ENCODE measurements around the gene DDR2. TPM values are rescaled to one million over a fixed set of nuclear protein-coding genes. Genes with fewer than 3 reads are reported as not detected.

Gene DDR2
- total RNA-seq, 1 donor from 2014 or later, result 6.5 TPM

- peak; percentile 63 for DNase-seq
These were observed 2.6 kb upstream of the DDR2 start for GRCh38 chr1:162629651-162630050.

GRCh38 chr1:162631546-162632191 is 595 bp upstream of the DDR2 start:
- peak; percentile 20 for DNase-seq

GRCh38 chr1:162632698-162633080 is 425 bp downstream of the DDR2 start:
- DNase-seq, result peak; percentile 34

GRCh38 chr1:162633081-162633762 is 958 bp downstream of the DDR2 start:
- DNase-seq, result peak; percentile 37

- DNase-seq, result no peak
These were observed 3.2 kb downstream of the DDR2 start for GRCh38 chr1:162635418-162635817.

DNA sequence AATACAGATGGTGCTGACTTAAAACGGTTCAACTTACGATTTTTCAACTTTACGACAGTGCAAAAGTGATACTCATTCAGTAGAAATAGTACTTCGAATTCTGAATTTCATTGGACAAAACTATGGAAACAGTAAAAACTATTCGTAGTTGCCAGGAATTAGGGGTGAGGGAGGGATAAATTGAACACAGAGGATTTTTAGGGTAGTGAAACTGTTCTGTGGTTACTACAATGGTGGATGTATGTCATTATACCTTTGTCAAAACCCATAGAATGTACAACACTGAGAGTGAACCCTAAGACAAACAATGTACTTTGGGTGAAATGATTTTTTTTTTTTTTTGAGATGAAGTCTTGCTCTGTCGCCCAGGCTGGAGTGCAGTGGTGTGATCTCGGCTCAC is 7.5 kb downstream of the DDR2 start:
- DNase-seq, result no peak

- DNase-seq, result no peak
These were observed 8.8 kb downstream of the DDR2 start for GRCh38 chr1:162641114-162641513.

- DNase-seq, result no peak
These were observed 12.7 kb downstream of the DDR2 start for GRCh38 chr1:162644986-162645314.

DNA sequence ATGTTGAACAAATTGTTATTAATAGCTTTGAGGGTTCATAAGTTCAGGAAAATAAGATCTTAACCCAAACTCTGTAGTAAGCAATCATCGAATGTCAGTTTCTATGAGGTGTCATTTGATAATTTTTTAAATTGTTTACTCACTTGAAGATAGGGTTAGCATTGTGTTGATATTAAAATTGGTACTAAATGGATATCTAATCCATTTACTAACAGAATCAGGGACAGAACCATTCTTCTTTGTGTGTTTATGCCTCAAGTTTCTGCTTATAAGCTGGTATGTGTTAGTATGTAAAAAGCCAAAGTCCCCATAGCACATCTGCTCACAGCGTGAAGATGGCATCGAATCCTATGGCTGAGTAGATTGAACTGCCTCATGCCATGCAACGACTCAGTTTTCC is 13.4 kb downstream of the DDR2 start:
- no peak for DNase-seq

- DNase-seq, result no peak
These were observed 17.3 kb downstream of the DDR2 start for GRCh38 chr1:162649583-162649982.

DNA sequence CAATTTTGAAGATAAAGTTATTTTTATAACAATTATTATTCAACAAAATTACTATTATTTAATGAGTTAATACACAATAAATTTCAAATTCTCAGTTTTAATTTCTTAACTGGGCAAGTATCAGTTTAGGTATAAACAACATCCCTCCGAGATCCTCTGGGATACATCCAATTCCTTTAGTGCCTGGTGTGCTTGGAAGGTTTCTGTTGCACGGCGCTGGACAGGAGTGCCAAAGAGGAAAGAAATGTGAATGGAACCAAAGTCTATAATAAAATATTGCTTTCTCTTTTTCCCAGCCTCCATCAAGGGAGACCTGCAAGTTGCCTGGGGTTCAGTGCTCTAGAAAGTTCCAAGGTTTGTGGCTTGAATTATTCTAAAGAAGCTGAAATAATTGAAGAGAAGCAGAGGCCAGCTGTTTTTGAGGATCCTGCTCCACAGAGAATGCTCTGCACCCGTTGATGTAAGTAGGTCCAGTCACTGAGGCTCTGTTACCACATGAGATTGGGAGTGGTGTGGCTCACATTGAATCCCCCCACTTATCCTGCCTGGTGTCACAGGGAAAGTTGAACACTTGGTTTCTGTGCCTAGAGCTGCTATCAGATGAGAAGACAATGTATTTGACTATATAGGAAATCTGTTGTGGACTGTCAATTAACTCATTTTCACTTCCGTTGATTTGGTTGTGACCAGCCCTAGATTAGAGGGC is 22.8 kb downstream of the DDR2 start:
- no peak for DNase-seq

GRCh38 chr1:162656266-162656665 is 24.0 kb downstream of the DDR2 start:
- no peak for DNase-seq

DNA sequence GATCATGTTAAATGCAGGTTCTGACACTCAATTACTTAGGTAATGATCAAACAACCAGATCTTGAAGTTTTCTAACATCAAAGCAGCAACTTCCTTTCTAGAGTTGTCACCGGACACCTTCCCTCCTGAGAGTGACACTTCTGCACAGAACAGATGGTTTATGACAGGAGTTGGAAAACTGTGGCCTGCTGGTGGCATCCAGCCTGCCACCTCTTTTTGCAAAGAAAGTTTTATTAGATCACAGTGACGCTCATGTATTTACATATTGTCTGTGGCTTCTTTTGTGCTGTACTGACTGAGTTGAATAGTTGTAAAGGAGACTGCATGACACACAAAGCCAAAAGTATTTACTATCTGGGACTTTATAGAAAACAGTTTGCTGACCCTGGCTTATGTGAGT is 28.3 kb downstream of the DDR2 start:
- no peak for DNase-seq

DNA sequence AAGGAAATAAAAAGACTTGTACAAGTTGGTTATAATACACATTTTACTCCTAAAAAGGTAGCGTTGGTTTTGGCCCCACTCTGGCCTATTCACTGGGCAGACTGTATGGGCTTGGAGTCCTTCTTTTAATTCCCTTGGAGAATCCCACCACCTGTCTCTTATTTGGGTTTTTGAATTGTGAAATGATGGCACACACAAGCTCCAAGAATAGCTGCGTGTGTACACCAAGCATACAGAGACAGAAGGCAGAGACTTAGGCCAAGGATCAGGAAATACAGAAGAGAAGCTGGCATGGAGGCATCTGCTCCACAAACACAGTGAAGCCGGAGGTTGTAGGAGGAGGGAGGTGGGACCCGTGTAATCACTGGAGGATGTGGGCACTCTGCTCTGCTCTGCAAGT is 29.1 kb downstream of the DDR2 start:
- no peak for DNase-seq

DNA sequence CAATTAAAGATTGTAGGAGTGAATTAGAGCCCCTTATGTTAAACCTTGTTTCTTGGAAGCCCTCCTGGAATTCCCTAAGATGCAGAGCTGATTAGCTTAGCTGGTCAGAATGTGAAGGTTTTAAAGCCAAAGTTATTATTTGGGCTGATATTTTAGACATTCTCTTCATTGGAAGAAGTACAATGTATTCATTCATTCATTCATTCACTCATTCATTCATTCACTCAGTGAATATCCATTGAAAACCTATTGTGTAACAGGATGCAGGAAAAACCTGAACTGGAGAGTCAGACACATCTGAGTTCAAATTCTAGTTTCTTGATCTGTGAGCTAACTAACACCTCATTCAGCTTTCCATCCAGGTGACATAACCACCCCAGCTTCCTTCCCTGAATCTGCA is 29.7 kb downstream of the DDR2 start:
- no peak for DNase-seq

GRCh38 chr1:162663086-162663485 is 30.8 kb downstream of the DDR2 start:
- no peak for DNase-seq

GRCh38 chr1:162663589-162664106 is 31.4 kb downstream of the DDR2 start:
- DNase-seq, result no peak

DNA sequence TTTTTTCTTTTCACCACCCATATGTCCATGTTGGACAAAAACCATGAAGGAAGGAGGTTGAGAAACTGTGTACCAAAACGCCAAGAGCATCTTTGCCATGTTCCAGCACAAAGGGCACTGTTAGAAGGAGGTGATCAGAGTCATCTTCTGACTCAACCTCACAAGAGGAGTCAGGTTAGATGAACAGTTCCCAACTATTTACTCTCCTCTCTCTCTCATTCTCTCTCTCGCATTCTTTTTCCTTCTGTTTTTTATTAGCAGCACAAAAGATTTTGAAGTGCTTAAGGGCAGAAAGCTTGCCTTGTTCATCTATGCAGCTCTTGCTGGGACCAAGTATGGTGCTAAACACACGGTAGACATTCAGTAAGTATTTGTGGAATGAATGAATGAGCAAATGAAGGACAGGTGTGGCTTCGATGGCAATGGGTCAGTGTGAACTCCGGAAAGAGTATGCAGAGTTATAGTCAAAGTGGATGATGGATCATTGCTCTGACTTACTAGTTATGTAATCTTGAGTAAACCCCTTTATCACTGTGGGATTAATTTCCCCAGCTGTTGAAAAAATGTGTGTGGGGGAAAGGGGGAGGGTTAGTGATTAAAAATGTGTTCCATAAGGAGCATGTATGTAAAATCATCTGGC is 33.9 kb downstream of the DDR2 start:
- DNase-seq, result no peak

DNA sequence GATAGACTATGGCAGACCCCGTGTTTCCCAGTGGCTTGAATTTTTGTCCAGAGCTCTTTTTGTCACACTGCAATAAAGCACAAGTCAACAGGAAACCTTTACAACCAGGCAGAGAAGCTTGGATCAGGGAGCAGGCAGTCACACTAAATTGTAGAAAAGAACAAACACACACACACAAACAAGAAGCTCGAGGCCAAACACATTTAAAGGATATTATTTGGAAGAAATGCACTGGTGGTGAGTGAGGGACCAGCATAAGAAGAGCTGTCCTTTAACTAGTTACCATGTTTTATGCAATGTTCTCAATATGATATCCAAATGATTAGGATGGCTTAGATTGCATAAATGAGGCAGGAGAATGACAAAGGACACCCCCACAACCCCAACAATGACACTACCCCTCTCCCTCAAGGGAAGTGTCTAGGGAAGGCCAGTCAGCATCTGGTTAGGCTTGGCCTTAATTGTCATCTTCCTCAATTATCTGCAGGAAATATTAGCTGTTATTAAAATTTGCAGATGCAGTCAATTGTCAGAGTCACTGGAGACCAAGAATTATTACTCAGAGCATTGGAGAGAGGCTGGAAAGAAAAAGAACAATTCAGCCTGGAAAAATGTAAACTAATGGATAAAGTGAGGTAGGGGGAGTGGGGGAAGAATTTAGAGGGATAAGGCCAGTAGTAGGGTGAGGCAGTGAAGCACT is 35.3 kb downstream of the DDR2 start:
- no peak for DNase-seq

DNA sequence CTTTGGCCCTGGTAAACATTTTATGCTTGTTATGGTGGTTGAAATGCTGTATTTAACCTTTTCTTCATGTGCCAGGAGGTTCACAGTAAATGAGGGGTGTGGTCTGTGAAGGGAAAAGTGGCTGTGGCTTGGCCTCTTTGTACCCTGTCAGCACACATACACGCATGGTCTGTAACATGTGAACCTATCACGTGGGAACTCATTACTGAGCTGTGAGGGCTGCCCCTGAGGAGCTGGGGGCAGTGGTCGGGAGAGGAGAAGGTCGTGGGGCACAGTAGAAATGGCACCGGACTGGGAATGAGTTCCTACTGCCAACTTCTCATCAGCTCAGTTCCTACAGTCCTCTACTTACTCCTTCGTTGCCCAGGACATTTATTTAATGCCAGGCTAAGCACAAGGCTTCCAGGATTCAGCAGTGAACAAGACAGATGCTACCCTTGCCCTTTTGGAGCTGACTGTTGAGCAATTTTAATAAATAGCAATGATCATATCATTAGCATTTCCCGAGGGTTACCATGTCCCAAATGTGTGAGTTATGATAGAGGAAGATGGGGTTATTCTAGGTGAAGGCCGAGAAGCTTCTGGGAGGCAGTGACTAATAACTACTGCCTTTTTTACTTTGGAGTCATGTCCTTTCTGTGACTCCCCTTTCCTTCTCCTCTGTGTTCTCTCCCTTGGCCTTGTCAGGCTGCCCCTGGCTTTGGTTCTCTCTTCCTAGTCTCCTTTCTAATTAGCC is 38.8 kb downstream of the DDR2 start:
- peak; percentile 62 for DNase-seq

GRCh38 chr1:162671664-162672410 is 39.6 kb downstream of the DDR2 start:
- no peak for DNase-seq

Data from dermis blood vessel endothelial cell (primary cell).